Ecto neural progenitor cell (in vitro differentiated cells): ENCODE measurements around the gene POLR2F.

Experiments
- DNase-seq: peaks from one replicate; pipeline ENCODE4 v3.0.0-alpha.2; 2018; ENCODE audit warnings: low spot score

POLR2F gene

GRCh38 chr22:37982938-37983859 is 29.7 kb downstream of the POLR2F start:
- DNase-seq = peak; percentile 83

- DNase-seq = peak; percentile 75
These were observed 30.6 kb downstream of the POLR2F start, which contains the start of gene SOX10 for GRCh38 chr22:37983860-37984791. TSS of gene SOX10 (minus strand) at chr22:37984555. CDS start at chr22:37983784, 771 bp downstream.

GRCh38 chr22:37985050-37985585 is 31.6 kb downstream of the POLR2F start:
- no peak for DNase-seq

- no peak for DNase-seq
These were observed 32.3 kb downstream of the POLR2F start for GRCh38 chr22:37985751-37986281.

- DNase-seq = no peak
These were observed 32.9 kb downstream of the POLR2F start for GRCh38 chr22:37986371-37986770.

- DNase-seq = no peak
These were observed 35.9 kb downstream of the POLR2F start for GRCh38 chr22:37989146-37990045.

GRCh38 chr22:37990301-37990700 is 36.8 kb downstream of the POLR2F start:
- DNase-seq = no peak

GRCh38 chr22:37990862-37991261 is 37.4 kb downstream of the POLR2F start:
- no peak for DNase-seq

GRCh38 chr22:37991731-37992442 is 38.4 kb downstream of the POLR2F start:
- DNase-seq = no peak

- peak; percentile 32 for DNase-seq
These were observed 40.5 kb downstream of the POLR2F start for GRCh38 chr22:37994049-37994448.

- no peak for DNase-seq
These were observed 41.5 kb downstream of the POLR2F start for GRCh38 chr22:37994982-37995381.

GRCh38 chr22:37995460-37995859 is 42.0 kb downstream of the POLR2F start:
- DNase-seq = no peak

- DNase-seq = no peak
These were observed 42.6 kb downstream of the POLR2F start for GRCh38 chr22:37996079-37996478.

- DNase-seq = no peak
These were observed 43.2 kb downstream of the POLR2F start for GRCh38 chr22:37996515-37997246.

GRCh38 chr22:37998543-37998942 is 45.0 kb downstream of the POLR2F start:
- DNase-seq = no peak

GRCh38 chr22:37999236-37999635 is 45.7 kb downstream of the POLR2F start:
- no peak for DNase-seq

GRCh38 chr22:37999640-38000272 is 46.3 kb downstream of the POLR2F start:
- no peak for DNase-seq

- DNase-seq = no peak
These were observed 52.4 kb downstream of the POLR2F start for GRCh38 chr22:38005943-38006342.

GRCh38 chr22:38006906-38007305 is 53.4 kb downstream of the POLR2F start:
- DNase-seq = no peak
